ENCODE measurements around the gene HNRNPC.
A peak's percentile ranks its signal among the peaks of the same experiment; 100 is the strongest.

HNRNPC gene

DNA sequence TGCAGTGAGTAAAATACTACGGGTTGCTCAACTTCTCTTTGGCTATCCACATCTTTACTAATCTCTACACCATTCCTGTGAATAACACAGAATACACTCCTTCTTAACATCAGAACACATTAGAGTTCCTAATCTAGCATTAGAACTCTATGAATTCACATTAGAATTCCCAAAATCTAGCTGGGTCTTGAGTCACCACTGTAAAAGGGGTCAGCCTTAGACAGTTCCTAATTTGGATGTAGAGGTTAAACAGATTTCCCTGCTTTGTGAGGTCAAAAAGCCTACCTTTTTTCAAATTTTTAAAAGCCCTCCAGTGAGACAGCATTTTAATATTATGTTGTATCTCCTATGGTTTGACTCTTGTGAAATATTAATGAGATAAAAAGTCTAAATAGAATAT lies 7.4 kb downstream of the HNRNPC start:
- DNase-seq (no peak), ATAC-seq (ENCODE audit: insufficient read depth, low read depth) (no peak)
- peak overlapping the region; percentile 28; the same call in 1 of the 2 replicates for H3K9ac ChIP-seq (ENCODE audit: low read depth, low read length)
- H3K4me3 ChIP-seq (ENCODE audit: low read depth in 1 of 2, low read length in 2 of 2) = no peak overlapping the region
- no peaks in the 10 kb centered on the region for H3K27me3 ChIP-seq (ENCODE audit: insufficient read depth, low read length, poor library complexity)
- no peaks in the 10 kb centered on the region for H3K9me3 ChIP-seq (ENCODE audit: insufficient read depth, low read length, severe bottlenecking)
- peaks cover 93% of the 10 kb centered on the region for H4K20me1 ChIP-seq (ENCODE audit: insufficient read depth, low read length)
- H3K27ac ChIP-seq (ENCODE audit: low read length) = no peak overlapping the region
- TF ChIP-seq EZH2 (IDR thresholded peaks at IDR 0.05; ENCODE audit: borderline replicate concordance, low read depth, low read length, severe bottlenecking) = no peak
- TF ChIP-seq, protein P1, sequence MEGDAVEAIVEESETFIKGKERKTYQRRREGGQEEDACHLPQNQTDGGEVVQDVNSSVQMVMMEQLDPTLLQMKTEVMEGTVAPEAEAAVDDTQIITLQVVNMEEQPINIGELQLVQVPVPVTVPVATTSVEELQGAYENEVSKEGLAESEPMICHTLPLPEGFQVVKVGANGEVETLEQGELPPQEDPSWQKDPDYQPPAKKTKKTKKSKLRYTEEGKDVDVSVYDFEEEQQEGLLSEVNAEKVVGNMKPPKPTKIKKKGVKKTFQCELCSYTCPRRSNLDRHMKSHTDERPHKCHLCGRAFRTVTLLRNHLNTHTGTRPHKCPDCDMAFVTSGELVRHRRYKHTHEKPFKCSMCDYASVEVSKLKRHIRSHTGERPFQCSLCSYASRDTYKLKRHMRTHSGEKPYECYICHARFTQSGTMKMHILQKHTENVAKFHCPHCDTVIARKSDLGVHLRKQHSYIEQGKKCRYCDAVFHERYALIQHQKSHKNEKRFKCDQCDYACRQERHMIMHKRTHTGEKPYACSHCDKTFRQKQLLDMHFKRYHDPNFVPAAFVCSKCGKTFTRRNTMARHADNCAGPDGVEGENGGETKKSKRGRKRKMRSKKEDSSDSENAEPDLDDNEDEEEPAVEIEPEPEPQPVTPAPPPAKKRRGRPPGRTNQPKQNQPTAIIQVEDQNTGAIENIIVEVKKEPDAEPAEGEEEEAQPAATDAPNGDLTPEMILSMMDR (IDR thresholded peaks at IDR 0.05; ENCODE audit: borderline replicate concordance, extremely low read depth, low read length, poor library complexity, severe bottlenecking) = no peak
- H3K4me2 ChIP-seq (ENCODE audit: insufficient read depth, low read length) = peak overlapping the region; percentile 73; the same call in 1 of the 2 replicates
- peaks cover 99% of the 10 kb centered on the region for H3K79me2 ChIP-seq (ENCODE audit: insufficient read depth, low read length)
- H2AFZ ChIP-seq (ENCODE audit: low read depth, low read length) = no peak overlapping the region
- H3K4me1 ChIP-seq (ENCODE audit: insufficient read depth, low read length) = peaks cover 85% of the 10 kb centered on the region
- H3K36me3 ChIP-seq (ENCODE audit: insufficient read depth, low read length) = peaks cover 95% of the 10 kb centered on the region

DNA sequence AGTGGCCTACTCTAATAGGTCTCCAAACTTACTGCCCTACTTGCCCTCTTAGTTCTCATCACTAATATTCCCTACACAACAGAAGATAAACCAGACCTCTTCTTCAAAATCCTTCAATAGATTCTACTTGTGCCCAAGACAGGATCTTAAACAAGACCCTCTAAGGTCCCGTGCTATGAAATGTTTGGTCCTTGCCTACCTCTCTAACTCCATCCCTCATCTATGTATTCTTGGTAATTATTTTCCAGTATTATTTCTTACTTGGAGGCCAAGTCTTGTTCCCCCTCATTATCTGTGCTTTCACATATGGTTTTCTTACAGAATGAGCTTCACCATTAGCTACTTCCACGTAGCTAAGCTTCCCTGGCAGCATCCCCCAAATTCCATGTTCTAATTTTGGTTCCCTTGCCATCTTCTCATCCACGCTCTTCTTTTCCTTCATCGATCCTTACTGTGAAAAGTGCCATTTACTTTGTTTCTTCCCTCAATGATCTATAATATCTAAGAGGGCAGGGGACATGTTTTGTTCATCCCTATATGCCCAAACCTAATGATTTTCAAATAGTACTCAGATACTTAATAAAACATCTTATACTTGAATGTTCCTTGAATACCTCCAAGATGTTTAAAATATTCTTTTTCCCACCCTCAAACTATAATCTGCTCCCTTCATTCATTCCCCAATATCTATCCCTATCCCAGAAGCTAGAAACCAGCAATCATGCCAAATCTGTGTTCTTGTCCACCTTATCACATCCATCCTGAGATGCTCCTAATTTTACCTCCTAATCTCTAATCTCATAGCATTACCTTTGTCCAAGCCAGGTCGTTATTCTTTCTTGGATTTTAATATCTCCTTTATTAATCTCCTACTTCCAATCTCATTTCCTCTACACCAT lies 10.1 kb downstream of the HNRNPC start:
- peaks cover 92% of the 10 kb centered on the region for H4K20me1 ChIP-seq (ENCODE audit: insufficient read depth, low read length)
- H3K4me2 ChIP-seq (ENCODE audit: insufficient read depth, low read length) = peak overlapping the region; percentile 37; the same call in 1 of the 2 replicates
- peaks cover 94% of the 10 kb centered on the region for H3K36me3 ChIP-seq (ENCODE audit: insufficient read depth, low read length)
- H3K79me2 ChIP-seq (ENCODE audit: insufficient read depth, low read length) = peaks cover 99% of the 10 kb centered on the region
- TF ChIP-seq, protein P1 (IDR thresholded peaks at IDR 0.05; ENCODE audit: borderline replicate concordance, extremely low read depth, low read length, poor library complexity, severe bottlenecking) = no peak
- no peak for TF ChIP-seq EZH2 (IDR thresholded peaks at IDR 0.05; ENCODE audit: borderline replicate concordance, low read depth, low read length, severe bottlenecking)
- DNase-seq (no peak), ATAC-seq (ENCODE audit: insufficient read depth, low read depth) (no peak)
- H2AFZ ChIP-seq (ENCODE audit: low read depth, low read length) = no peak overlapping the region
- H3K4me3 ChIP-seq (ENCODE audit: low read depth in 1 of 2, low read length in 2 of 2) = no peak overlapping the region
- H3K9ac ChIP-seq (ENCODE audit: low read depth, low read length) = no peak overlapping the region
- H3K27me3 ChIP-seq (ENCODE audit: insufficient read depth, low read length, poor library complexity) = no peaks in the 10 kb centered on the region
- no peaks in the 10 kb centered on the region for H3K9me3 ChIP-seq (ENCODE audit: insufficient read depth, low read length, severe bottlenecking)
- peaks cover 68% of the 10 kb centered on the region for H3K4me1 ChIP-seq (ENCODE audit: insufficient read depth, low read length)
- no peak overlapping the region for H3K27ac ChIP-seq (ENCODE audit: low read length)

DNA sequence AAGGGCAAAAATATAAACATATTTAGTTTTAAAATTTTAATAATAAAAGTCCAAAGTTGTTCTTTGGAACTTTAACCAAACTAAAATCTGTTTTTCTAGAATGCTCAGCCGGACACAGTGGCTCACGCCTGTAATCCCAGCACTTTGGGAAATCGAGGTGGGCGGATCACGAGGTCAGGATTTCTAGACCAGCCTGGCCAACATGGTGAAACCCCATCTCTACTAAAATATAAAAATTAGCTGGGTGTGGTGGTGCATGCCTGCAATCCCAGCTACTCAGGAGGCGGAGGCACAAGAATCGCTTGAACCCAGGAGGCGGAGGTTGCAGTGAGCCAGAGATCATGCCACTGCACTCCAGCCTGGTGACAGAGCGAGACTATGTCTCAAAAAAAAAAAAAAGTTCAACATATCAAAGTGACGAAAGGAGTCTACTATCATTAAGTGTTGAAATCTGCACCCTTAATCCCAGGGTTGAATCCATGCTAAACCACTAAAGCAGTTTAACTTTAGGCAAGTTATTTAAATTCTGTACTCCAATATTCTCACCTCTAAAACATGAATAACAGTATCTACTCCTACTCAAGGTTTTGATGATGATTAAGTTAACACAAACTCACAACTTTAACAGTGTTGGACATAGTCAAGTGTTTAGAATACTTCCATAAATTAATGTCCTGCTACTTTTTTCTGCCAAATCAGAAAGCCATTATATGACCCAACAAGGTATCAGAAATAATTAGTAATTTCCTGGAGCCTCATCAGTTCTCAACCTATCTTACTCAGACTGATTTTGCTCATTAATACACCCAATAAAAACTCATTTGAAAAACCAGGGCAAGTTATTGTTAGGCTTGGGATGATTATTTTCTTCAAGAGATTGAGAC lies 11.0 kb downstream of the HNRNPC start:
- TF ChIP-seq, protein P1 (IDR thresholded peaks at IDR 0.05; ENCODE audit: borderline replicate concordance, extremely low read depth, low read length, poor library complexity, severe bottlenecking) = no peak
- no peak for TF ChIP-seq EZH2 (IDR thresholded peaks at IDR 0.05; ENCODE audit: borderline replicate concordance, low read depth, low read length, severe bottlenecking)
- no peak for ATAC-seq (ENCODE audit: insufficient read depth, low read depth)
- no peak overlapping the region for H3K9ac ChIP-seq (ENCODE audit: low read depth, low read length)
- peaks cover 92% of the 10 kb centered on the region for H4K20me1 ChIP-seq (ENCODE audit: insufficient read depth, low read length)
- peak overlapping the region; percentile 2; the same call in 1 of the 2 replicates for H3K4me2 ChIP-seq (ENCODE audit: insufficient read depth, low read length)
- H3K27me3 ChIP-seq (ENCODE audit: insufficient read depth, low read length, poor library complexity) = no peaks in the 10 kb centered on the region
- no peak overlapping the region for H3K4me3 ChIP-seq (ENCODE audit: low read depth in 1 of 2, low read length in 2 of 2)
- peaks cover 94% of the 10 kb centered on the region for H3K36me3 ChIP-seq (ENCODE audit: insufficient read depth, low read length)
- H2AFZ ChIP-seq (ENCODE audit: low read depth, low read length) = no peak overlapping the region
- H3K4me1 ChIP-seq (ENCODE audit: insufficient read depth, low read length) = peaks cover 62% of the 10 kb centered on the region
- H3K79me2 ChIP-seq (ENCODE audit: insufficient read depth, low read length) = peaks cover 99% of the 10 kb centered on the region
- DNase-seq = no peak
- no peaks in the 10 kb centered on the region for H3K9me3 ChIP-seq (ENCODE audit: insufficient read depth, low read length, severe bottlenecking)
- H3K27ac ChIP-seq (ENCODE audit: low read length) = no peak overlapping the region

All from DND-41 (cell line).